DMS114 treated with DMSO at 0.1 percent for 48 hours (cell line): ENCODE measurements around the gene RPE65.
"Not testable (repeated sequence)": the region's sequence is repeated elsewhere in the genome, so short reads cannot be mapped to it uniquely, and the experiment has no call there.

Experiments
- DNase-seq: peaks from one replicate; lab custom pipeline; 2025; ENCODE audit not compliant: unreplicated experiment; lab: John Stamatoyannopoulos, UW

The RPE65 gene

DNA sequence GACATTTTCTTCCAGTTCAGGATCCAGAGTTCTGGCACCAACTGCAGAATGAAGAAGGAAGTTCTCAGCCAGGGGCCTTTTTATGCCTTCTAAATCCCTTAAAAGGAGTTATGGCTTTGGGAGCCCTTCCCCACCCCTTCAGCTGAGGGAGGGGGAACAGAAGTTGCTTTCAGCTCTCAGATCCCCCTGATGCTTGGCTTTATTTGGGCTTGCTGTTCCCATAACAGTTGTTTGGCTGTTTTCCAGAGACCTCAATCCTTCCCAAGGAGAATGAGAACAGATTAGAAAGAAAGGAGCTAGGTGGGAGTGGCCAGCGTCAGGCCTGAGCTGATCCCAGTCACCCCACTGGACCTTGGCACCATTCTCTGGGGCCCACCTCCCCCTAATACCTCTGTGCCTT lies at the start of gene RPE65:
TSS of gene RPE65 (minus strand) at position 54 of the 400 bp plus-strand sequence. CDS start at position 5, 49 bp downstream.
- DNase-seq, result no peak

- no peak for DNase-seq
These were observed 47.6 kb upstream of the RPE65 start for GRCh38 chr1:68497358-68497698.

GRCh38 chr1:68496680-68497357 lies 47.1 kb upstream of the RPE65 start, which contains the start of gene DEPDC1:
DEPDC1 (minus strand) TSS chr1:68497082; CDS start chr1:68496999, 83 bp downstream.
- peak; percentile 91 for DNase-seq

DNA sequence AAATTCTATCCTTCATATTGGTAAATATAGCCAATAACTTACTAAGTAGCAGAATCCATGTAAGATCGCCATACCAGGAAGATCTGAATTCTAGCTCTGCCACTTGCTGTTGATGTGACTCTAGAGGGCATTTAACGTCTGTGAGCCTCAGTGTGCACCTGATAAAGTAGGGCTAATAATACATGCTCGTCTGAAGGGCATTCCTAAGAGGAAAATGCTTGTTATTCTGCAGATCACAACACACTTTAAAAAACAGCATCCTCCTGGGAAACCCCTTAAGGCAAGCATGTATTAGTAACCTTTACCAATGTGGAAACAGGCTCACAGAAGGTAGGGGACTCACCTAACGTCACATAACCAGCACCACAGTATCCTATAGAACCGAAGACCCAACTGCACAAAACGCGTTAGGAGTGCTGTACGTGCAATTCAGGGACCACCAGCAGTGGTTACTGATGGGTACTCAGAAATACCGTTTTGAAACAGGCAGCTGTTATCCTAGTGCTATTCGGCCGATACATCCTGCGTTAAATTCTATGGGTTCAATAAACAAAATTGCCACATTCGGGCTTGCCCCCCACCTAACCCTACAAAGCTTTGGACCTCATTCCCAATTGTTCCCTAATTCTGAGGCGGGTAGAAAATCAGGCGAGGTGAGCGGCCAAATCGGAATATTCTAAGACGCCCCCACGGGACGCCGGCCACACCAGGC lies 46.4 kb upstream of the RPE65 start:
- no peak for DNase-seq

DNA sequence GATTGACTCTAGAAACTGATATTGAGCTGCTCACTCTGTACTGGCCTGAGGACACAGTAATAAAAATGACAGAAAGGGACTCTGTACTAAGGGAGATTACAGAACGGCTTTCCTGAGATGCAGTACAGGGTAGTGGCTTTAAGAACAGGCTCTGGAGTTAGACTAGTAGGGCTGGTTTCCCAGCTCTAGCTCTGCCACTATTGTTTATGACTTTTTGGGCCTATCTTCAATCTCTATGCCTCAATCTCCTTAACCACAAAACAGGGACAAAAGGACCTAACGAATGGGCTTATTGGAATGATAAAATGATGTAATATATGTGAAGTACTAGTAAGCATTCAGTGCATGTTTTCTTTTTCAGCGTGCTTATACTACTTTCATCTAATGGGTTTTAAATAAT lies 45.8 kb upstream of the RPE65 start:
- peak; percentile 24 for DNase-seq

DNA sequence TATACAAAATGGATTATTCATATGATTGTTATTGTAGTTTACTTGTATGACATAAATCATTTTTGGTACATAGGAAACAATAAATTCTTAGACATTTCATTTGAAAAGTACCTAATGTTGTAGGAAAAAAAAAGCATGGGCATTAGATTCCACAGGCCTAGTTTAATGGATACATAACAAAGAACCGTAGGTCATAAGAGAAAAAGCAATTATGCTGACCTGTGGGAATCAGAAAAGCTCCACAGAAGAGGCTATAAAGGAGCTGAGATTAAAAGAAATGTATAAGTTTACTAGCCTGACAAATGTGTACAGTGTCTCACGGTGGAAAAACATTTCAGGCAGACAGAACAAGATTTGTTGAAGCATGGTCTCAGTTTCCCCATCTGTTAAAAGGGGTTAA lies 43.4 kb upstream of the RPE65 start:
- no peak for DNase-seq

DNA sequence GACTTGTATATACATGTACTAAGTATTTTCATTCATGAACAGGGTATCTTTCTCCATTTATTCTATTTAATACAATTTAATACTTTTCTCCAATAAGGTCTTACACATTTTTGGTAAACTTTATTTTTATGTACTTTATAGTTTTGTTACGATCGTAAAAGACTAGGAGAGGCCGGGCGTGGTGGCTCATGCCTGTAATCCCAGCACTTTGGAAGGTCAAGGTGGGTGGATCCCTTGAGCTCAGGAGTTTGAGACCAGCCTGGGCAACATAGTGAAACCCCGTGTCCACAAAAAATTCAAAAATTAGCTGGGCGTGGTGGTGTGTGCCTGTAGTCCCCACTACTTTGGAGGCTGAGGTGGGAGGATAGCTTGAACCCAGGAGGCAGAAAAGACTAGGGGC lies 42.5 kb upstream of the RPE65 start:
- DNase-seq, result not testable (repeated sequence)

- no peak for DNase-seq
These were observed 40.4 kb upstream of the RPE65 start for GRCh38 chr1:68490046-68490651.

GRCh38 chr1:68485431-68486022 lies 35.8 kb upstream of the RPE65 start:
- no peak for DNase-seq

DNA sequence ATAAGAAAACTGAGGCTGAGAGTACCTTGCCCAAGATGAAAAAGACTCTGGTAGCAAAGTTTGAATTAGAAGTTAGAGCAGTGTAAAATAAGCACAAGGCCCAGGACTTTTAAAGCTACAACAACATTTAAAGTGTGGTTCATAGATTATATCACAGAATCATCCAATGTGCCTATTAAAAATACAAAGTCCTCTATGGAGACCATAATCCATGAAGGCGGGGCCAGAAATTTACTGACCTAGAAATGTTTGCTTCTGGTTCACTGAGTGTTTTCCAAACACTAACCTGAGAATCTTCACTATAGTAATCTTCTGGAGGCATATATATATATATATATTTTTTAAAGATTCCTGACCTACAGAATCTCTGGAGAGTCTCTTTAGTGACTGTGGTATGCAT lies 34.9 kb upstream of the RPE65 start:
- no peak for DNase-seq

GRCh38 chr1:68481041-68481440 lies 31.3 kb upstream of the RPE65 start:
- no peak for DNase-seq

DNA sequence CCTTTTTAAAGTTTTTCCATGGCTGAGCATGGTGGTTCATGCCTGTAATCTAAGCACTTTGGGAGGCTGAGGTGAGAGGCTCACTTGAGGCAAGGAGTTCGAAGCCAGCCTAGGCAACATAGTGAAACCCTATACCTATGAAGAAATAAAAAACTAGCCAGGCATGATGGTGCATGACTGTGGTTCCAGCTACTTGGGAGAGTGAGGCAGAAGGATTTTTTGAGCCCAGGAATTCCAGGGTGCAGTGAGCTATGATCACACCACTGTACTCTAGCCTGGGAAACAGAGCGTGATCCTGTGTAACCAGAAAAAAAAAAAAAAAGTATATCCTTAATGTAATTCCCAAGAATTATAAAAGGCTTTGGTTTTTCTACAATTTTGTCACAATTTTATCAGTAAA lies 29.7 kb upstream of the RPE65 start:
- no peak for DNase-seq

DNA sequence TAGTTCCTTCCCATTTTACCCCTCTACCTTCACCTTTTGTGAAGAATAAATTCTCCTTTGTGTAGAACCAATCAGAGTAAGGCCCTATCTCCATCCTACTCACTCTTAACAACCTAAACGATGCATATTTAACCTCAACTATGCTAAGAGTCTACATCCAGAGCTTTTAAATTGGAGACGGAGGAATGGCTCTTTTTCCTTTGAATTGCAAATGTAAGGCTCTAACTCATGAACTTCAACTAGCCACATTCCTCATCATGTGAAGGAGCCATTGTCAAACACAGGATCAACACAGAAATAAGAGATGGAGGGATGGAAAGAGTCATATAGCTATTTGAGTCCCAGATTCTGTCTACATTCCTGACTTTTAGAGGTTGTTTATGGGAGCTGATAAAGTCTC lies 28.9 kb upstream of the RPE65 start:
- DNase-seq, result no peak

DNA sequence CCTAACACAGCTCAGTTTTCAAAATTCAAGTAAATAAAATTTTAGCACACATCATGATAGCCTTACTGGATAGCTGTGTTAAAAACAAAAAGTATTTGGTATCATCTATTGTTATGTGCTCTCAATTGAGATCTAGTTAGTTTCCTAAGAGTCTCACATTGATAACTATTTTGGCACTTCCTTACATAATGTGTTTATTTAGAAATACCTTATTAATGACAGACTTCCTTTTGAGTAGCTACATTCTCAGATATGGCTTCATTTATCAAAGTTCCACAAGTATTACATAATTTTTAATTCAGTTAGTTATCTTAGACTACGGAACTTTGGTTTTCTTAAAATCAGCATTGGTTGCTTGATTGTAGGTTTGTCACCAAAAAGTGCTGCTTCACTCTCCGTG lies 26.9 kb upstream of the RPE65 start:
- DNase-seq, result not testable (repeated sequence)

- no peak for DNase-seq
These were observed 23.3 kb upstream of the RPE65 start for GRCh38 chr1:68473060-68473459.

- peak; percentile 24 for DNase-seq
These were observed 20.7 kb upstream of the RPE65 start for GRCh38 chr1:68470388-68470970.

- no peak for DNase-seq
These were observed 15.1 kb upstream of the RPE65 start for GRCh38 chr1:68464891-68465290.

- DNase-seq, result no peak
These were observed 11.2 kb upstream of the RPE65 start for GRCh38 chr1:68460935-68461334.

GRCh38 chr1:68459796-68460195 lies 10.0 kb upstream of the RPE65 start:
- DNase-seq, result no peak

DNA sequence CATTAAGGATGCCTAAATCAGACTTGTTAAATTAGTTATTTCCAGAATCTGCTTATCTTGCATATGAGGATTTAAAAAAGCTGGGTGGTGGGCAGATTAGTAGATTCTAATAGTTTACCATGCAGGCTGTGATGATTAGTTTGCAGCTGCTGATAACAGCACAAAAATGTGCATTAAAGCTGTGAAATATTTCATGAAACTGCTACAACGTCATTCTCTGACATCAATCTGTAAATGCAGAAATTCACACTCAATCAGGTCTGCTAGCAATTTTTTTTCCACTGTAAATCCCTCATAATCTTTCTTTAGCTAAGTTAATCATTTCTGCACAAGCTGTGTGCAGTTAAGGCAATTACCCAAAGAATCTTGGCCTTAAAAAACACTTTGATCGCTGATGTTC lies 9.3 kb upstream of the RPE65 start:
- no peak for DNase-seq

GRCh38 chr1:68456202-68456601 lies 6.4 kb upstream of the RPE65 start:
- no peak for DNase-seq

DNA sequence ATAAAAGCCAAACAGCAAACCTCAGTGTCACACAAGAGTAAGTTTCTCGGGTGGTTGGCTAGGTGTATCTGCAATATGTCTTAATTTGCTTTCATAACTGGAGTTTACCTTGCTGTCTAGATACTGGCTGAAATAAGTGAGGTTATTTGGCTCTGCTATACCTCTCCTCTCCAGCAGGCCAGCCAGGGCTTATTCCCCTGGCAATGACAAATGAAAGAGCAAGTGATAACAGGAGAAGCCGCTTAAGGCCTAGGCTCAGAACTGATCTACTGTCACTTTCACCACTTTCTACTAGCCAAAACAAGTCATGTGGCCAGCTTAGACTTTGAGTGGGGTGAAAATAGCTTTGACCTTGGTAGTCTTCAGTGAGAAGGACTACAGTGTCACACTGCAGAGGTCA lies 4.8 kb upstream of the RPE65 start:
- no peak for DNase-seq
